ENCODE data around the gene GNL1.
A peak's percentile ranks its signal among the peaks of the same experiment; 100 is the strongest.

GNL1 gene

DNA sequence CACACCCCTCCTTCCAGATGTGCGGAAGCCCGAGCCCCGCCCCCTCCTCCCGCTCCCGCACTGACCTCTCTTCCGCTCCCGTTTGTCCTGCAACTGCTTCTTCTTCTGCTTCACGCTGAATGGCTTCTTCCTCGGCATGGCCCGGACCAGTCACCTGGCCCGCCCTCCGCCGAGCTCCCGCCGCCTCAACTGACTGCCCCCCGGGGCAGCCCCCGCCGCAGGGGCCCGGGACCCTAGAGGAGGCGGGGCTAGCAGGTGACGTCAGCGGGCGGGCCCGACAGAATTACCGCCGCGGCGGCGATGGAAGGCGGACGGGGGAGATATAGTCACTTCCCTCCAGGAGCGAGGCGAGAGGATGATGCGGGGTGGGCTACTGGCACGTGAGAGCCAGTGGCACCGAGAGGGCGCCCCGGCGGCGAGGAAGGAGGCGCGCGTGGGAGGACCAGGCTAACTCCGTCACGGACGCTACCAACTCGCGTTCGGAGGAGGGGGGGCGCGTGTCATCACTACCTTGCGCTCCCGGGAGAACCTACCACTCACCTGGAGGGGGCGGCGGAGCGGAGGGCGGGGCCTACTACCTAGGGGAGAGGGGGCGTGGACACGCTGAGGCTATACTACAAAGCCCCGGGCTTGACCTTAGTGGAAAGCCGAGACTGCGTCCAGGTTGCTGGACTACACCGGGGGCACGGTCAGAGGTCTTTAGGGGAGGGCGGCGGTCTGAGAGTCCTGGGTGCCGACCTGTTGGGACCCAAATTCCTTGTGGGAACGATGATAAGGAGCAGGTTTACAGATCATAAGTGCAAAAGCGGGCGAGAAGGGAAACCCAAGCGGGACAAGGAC, at the start of gene GNL1:
Gene GNL1, minus strand, starts transcription at position 424 of the 840 bp plus-strand sequence. Its CDS starts 286 bp downstream, at position 138.
- intact Hi-C loops (cut with DNase I) = loop anchor here (2.0 kb wide), 1 partner anchor 15 kb away; the partner anchor contains the start of gene ABCF1
- DNase-seq = peak; percentile 89 to 98 (median 94)

- intact Hi-C loops (cut with DNase I) = no loop called here
Observed at GRCh38 chr6:30603961-30604360, 47.7 kb upstream of the GNL1 start.

GRCh38 chr6:30601815-30602641, 45.7 kb upstream of the GNL1 start:
- no peak for DNase-seq
- intact Hi-C loops (cut with DNase I) = no loop called here

More at GRCh38 chr6:30603961-30604360, 47.7 kb upstream of the GNL1 start:
- no peak for DNase-seq

GRCh38 chr6:30601436-30601814, 45.1 kb upstream of the GNL1 start:
- no peak for DNase-seq
- intact Hi-C loops (cut with DNase I) = no loop called here

GRCh38 chr6:30600451-30600961, 44.2 kb upstream of the GNL1 start:
- DNase-seq = peak in 9 of 42 donors; percentile 21 to 51 (median 31)
- intact Hi-C loops (cut with DNase I) = no loop called here

- no peak for DNase-seq
- intact Hi-C loops (cut with DNase I) = loop anchor here (10.0 kb wide), 1 partner anchor 55 kb away; no protein-coding TSS in a partner anchor
Observed at GRCh38 chr6:30599625-30600324, 43.5 kb upstream of the GNL1 start.

- intact Hi-C loops (cut with DNase I) = loop anchor here (10.0 kb wide), 1 partner anchor 54 kb away; no protein-coding TSS in a partner anchor
- DNase-seq = no peak
Observed at GRCh38 chr6:30598912-30599624, 42.8 kb upstream of the GNL1 start.

DNA sequence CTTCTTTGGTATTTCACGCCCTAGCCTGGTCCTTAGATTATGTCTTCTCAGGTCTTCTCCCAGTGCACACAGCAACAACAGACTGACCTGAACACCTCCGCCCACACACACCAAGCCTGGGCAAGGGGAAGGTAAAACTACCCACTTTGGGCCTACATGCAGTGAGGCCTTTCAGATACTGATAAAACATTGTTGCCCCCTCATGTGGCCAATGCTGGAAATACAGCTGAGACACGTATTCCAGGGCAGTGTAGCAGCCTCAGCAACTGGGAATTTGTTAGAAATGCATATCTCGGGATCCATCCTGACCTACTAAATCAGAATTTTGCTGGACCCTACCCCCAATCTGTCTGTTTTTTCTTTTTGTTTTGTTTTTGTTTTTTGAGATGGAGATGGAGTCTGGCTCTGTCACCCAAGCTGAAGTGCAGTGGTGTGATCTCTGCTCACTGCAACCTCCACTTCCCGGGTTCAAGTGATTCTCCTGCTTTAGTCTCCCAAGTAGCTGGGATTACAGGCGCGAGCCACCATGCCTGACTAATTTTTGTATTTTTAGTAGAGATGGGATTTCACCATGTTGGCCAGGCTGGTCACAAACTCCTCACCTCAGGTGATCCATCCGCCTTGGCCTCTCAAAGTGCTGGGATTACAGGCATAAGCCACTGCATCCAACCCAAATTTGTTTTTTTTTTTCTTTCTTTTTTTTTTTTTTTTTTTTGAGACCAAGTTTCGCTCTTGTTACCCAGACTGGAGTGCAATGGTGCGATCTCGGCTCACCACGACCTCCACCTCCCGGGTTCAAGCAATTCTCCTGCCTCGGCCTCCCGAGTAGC, 41.2 kb upstream of the GNL1 start:
- intact Hi-C loops (cut with DNase I) = loop anchor here (10.0 kb wide), 1 partner anchor 53 kb away; no protein-coding TSS in a partner anchor
- DNase-seq = peak; percentile 28 to 92 (median 78)

DNA sequence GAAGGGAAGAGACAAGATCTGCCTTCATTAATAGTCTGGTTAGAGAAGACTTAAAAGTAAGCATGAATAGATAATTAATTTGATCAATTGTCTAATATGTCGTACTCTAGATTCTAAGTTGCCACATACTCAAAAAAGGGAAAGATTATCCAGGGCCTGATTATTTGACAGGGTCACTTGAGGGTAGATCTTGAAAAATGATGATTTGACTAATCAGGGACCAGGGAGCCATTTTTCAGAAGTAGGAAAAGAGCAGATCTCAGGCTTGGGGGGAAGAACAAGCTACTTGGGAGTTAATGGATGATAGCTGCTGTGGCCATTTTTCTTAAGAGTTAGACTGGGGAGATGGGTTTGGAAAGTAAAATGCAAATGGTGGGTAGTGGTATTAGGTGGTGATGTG, 36.0 kb upstream of the GNL1 start:
- no peak for DNase-seq
- intact Hi-C loops (cut with DNase I) = loop anchor here (10.0 kb wide), 1 partner anchor 47 kb away; no protein-coding TSS in a partner anchor

DNA sequence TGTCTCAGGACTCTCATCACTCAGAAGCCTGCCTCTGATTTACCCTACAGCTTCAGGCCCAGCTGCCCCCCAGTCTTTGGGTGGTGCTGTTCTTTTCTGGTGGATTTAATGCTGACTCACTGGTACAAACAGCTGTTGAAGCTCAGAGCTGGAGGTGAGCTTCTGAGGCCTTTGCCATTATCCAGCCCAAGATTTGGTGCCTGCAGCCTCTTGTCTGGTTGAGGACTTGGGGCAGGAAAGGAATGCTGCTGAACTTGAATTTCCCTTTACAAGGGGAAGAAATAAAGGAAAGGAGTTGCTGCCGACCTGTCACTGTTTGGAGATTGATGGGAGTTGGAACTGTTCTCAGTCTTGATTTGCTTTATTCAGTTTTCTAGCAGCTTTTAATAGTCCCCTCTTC, 34.7 kb upstream of the GNL1 start:
- no peak for DNase-seq
- intact Hi-C loops (cut with DNase I) = loop anchor here (10.0 kb wide), 1 partner anchor 46 kb away; no protein-coding TSS in a partner anchor

GRCh38 chr6:30590509-30590908, 34.2 kb upstream of the GNL1 start:
- intact Hi-C loops (cut with DNase I) = loop anchor here (10.0 kb wide), 1 partner anchor 46 kb away; no protein-coding TSS in a partner anchor
- DNase-seq = no peak

- intact Hi-C loops (cut with DNase I) = loop anchor here (10.0 kb wide), 1 partner anchor 45 kb away; no protein-coding TSS in a partner anchor
- no peak for DNase-seq
Observed at GRCh38 chr6:30589754-30590358, 33.6 kb upstream of the GNL1 start.

DNA sequence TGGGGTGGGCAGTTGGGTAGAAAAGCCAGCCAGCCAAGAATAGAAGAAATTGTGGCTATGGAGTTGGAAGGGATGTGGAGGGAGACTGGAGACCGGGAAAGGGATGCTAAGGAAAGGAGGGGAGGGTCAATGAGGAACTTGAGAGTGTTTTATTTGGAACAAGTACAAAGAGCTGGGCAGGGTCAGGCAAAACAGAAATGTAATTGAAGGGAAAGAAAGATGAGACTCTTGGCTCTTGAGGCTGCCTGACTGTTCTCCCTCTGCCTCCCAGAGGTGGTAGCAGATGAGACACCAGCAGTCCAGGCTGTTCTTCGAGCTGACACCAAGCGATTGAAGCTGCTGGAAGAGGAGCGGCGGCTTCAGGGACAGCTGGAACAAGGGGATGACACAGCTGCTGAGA, 27.6 kb upstream of the GNL1 start:
- intact Hi-C loops (cut with DNase I) = no loop called here
- DNase-seq = no peak

DNA sequence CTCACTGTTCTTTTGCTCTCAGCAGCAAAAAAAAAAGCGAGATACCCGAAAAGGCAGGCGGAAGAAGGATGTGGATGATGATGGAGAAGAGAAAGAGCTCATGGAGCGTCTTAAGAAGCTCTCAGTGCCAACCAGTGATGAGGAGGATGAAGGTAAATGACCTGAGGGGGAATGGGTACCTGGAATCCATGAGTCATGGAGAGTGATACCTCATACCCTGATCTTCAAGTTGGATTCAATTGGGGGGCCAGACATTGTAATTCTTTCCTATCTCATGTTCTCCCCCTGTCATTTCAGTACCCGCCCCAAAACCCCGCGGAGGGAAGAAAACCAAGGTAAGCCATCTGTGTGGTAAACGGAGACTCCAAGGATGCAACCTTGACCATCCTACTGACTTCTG, 21.8 kb upstream of the GNL1 start:
- no peak for DNase-seq
- intact Hi-C loops (cut with DNase I) = no loop called here

DNA sequence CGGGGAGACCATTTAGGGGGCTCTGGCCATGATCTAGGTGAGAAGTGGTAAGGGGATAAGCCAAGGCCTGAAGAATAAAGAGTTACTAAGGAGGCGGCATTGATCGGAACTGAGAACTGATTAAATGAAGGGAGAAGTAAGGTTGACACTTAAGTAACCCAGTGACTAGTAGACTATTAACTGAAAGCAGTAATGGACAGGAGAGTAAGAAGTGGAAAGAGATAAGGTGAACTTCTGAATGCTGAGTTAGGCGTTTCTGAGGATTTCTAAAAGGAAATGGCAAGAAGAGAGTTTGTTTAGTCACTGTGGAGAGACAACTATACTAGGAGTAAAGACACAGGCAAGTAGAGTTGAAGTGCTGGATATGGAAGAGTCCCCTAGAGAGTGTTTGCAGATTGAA, 16.8 kb upstream of the GNL1 start:
- no peak for DNase-seq
- intact Hi-C loops (cut with DNase I) = loop anchor here (5.0 kb wide), 1 partner anchor 39 kb away; no protein-coding TSS in a partner anchor

- DNase-seq = no peak
- intact Hi-C loops (cut with DNase I) = loop anchor here (5.0 kb wide), 1 partner anchor 40 kb away; no protein-coding TSS in a partner anchor
Observed at GRCh38 chr6:30572148-30572547, 15.9 kb upstream of the GNL1 start.

DNA sequence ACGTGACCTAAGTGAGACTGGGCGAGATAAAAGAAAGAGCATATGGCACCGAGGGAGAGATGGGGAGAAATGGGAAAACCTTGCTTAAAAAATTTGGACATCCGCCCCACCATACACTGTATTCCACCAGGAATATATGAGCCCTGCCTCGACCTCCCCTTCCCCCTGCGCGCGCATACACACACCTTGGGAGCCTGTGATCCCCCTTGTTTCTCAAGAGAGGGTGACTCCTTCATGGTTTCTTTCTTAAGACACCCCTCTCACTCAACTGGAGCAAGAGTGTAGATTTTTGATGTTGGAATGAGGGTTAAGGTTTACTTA, 15.4 kb upstream of the GNL1 start:
- intact Hi-C loops (cut with DNase I) = loop anchor here (2.0 to 5.0 kb wide), 2 partner anchors 15 to 41 kb away; partner anchors contain the start of genes GNL1 and PRR3
- no peak for DNase-seq

All from head of caudate nucleus (tissue), 42 donors.